Stimulated activated CD8-positive, alpha-beta memory T cell treated with anti-CD3 and anti-CD28 coated beads, Interleukin-12 subunit alpha, Interleukin-12 subunit beta, amount 100 ng/mL, for 24 hours (primary cell): Measurements from ENCODE around the gene CHD2.
"Not testable (repeated sequence)": the region's sequence is repeated elsewhere in the genome, so short reads cannot be mapped to it uniquely, and the experiment has no call there.

Experiments used
- DNase-seq: peaks from one replicate; pipeline ENCODE4 v3.0.0-alpha.2; 2020; ENCODE audit errors: extremely low read depth

The CHD2 gene

DNA sequence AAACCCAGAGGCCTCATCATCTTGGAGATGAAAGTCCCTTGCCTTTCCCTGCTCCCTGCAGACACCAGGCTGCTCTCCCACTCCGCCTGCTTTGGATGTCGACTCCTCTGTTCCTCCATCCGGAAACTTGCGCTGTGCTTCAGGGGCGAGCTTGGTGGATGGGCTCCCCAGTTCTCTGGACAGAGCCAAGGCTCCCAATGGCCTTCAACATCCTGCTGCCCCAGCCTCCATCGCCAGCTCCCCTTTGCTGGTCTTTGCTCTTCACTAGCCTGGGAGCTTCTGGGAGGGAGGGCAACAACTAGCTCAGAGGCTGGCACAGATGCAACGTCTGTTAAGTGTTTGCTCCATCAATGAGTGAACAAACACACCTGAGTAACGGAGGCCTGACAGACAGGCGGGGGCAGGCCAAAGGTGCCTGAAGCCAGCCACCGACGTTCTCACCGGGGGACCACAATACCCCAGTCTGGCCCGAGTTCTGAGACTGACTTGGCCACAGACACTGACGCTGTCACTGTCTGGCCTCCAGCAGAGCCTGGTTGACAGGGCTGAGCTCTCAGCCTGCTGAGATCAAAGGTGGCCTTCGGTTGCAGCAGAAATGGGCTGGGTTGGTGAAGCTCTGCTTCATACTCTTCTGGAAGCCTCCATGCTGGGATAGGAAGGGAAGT is 149.9 kb downstream of the CHD2 start:
- DNase-seq = no peak

GRCh38 chr15:93050648-93051047 is 150.5 kb downstream of the CHD2 start:
- DNase-seq = no peak

DNA sequence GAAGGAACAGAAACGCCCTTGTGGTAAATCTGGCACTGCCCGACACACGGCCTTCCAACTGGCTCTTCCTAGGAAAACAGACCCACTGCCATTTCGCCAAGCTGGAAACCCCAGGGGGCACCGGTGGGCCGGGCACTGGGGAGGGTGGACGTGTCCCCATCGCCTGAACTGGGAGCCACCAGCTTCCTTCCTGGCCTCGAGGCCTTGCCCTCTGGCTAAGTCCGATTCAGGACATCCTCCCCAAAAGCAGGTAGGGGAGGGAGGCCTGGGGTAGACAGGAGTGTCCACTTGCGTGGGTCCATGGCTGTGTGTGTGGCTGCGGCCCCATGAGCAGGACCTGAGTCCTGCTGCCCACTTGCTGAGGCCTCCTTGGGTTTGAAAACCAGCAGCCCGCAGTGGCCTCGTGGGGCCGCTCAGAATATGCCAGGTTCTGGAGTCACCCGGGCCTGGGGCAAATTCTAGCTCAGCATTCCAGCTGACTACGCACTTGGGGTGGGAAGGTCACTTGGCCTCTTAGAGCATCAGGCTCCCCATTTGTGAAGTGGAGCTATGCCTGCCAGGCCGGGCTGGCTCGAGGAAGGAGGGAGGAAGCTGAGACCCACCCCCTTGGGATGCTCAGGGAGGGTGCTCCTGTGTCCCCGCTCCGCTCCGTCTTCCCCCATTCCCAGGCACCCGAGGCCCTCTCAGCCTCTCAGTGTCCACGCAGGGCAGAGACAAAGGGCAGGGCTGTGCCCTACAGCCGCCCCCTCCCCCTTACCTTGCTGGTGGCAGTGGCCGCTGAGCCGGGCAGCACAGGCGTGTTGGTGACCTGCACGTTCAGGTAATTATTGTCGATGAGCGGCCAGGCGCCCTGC is 151.3 kb downstream of the CHD2 start:
- no peak for DNase-seq

- no peak for DNase-seq
Measured at GRCh38 chr15:93052090-93052879, 152.2 kb downstream of the CHD2 start.

DNA sequence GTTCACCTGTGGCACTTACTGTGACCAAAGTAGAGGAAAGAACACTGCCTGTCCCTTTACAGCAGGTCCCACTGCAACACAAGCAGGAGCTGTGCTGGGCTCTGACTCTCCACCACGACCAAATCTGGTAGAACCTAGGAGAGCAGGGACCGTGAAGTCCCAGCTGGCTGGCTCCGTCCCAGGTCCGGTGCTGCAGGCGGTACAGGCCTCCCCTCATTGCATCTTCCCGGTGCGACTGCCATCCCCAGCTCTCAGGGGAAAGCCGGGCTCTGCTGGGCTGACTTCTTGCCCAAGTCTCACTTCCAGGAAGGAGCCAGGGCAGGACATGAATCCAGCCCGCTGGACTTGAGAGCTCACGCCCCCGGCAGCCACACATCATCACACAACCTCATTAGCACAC is 155.1 kb downstream of the CHD2 start:
- DNase-seq = no peak

DNA sequence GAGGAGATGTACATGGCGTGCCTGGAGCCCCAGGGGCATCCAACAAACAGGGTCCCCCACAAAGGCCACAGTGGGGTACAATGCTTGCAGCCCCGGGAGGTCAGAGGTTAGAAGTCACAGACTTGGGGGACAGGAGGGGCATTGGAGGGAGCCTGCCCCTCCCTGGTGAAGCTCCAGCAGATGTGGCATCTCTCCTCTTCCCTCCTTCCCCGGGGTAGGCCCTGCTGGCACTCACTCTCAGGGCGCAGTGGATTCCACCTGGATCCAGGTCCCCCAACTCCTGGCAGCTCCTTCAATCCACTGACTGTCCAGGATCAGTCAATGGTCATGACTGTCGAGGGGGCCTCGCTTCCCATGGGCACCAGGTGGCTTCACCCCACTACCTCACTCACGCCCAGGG is 156.7 kb downstream of the CHD2 start:
- no peak for DNase-seq

DNA sequence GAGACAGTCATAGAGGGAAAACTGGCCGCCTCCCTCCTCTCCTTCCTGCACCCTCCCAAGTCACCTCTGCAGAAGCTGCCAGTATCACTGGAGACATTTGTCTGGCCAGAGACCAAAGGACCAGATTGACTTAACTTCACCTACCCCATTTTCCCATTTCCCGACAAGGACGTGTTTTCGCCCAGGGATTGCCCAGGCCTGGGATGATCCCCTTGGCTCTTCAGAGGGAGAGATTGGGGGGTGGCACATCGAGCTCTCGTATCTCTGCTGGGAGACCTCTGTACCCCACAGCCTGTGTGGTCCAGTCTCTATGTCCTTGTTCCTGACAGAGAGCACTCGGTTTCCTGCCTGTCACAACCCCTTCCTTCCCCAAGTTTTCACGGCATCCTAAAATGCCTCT is 157.5 kb downstream of the CHD2 start:
- DNase-seq = no peak

- DNase-seq = no peak
Measured at GRCh38 chr15:93058128-93058527, 158.0 kb downstream of the CHD2 start.

- DNase-seq = no peak
Measured at GRCh38 chr15:93058904-93059427, 158.8 kb downstream of the CHD2 start.

DNA sequence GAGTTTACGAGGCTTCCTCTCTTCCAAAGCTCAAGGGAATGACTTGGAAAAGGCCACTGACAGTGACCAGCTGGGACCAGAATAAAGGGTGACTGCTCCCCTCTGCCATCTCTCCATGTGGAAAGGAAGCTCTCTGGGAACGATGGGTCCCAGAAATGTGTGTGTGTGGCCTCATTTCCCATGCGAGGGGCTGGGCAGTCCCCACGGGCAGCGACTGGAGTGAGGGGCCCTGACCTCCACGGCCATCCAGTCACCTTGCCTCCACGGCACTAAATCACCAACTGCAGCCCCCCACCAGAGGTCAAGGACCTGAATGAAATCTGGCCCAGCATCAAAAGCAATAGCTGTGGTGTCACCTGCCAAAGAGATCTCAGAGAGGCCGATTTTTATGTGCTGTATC is 159.3 kb downstream of the CHD2 start:
- no peak for DNase-seq

DNA sequence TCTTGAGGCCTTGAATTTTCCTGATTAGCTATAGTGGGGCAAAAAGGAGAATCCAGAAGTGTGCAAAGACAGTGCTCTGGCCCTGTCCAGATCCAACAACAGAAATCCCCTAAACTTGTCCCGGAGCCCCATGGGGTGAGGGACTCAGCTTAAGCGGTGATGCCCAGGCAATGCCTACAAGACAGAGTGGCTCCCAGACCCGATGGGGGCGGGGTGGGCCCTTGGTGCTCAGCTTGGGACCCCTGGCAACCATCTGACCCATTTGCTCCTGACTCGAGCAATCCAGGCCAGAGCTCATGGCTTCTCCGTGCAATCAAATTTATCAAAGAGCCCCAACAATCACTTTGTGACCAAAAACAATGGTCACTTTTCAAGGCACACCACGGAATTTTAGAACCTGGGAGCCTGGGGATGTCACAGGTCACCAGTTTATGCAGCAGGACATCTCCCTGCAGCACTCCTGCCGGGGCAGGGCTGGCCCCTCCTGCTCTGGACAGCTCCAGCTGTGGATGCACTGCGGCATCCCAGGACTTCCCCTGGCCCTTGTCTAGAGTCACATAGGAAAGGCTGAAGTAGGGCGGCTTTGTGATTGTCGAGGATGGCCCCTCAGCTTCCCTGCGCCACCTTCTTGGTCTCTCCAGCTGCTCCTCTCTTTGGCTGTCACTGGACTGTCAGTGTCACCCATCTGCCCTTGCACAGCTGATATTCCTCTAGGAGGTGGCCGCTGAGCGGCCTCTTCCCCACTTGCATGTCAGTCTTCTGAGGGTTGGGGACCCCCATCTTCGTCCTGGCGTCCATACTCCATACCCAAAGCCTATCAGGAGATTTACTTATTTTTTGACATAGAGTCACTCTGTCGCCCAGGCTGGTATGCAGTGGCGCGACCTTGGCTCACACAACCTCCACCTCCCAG is 160.5 kb downstream of the CHD2 start:
- no peak for DNase-seq

DNA sequence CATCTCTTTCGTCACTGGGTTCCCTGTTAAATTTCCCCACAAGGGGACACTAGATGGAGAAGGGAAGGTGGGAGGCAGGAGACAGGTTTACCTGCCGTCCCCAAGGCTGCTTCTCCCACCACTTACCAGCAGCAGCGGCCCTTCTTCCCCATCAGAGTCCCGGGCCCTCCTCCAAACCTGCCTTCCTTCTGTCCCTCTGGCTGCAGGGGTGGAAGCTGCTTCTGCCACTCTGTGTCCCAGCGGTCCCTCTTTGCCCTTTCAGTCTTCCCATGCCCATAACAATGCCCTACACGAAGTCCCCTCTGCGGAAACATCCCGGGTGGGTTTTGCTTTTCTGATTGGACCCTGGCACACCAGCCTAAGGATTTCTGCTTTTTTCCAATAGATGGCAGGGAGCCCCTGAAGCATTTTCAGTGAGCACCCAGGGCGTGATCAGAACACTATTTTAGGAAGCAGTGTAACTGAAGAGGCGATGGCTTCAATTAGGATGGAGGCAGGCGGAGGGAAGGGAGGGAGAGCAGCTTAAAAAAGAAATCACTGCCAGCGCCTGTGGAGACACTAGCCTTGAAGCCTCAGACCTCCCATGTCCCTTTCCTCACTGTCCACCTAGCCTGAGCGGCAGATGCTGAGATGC is 162.6 kb downstream of the CHD2 start:
- DNase-seq = not testable (repeated sequence)

- no peak for DNase-seq
Measured at GRCh38 chr15:93063262-93063671, 163.1 kb downstream of the CHD2 start.

- no peak for DNase-seq
Measured at GRCh38 chr15:93063796-93064690, 163.9 kb downstream of the CHD2 start.

GRCh38 chr15:93065641-93066045 is 165.5 kb downstream of the CHD2 start:
- DNase-seq = no peak

GRCh38 chr15:93066224-93066681 is 166.1 kb downstream of the CHD2 start:
- no peak for DNase-seq

- no peak for DNase-seq
Measured at GRCh38 chr15:93066834-93067648, 166.9 kb downstream of the CHD2 start.

DNA sequence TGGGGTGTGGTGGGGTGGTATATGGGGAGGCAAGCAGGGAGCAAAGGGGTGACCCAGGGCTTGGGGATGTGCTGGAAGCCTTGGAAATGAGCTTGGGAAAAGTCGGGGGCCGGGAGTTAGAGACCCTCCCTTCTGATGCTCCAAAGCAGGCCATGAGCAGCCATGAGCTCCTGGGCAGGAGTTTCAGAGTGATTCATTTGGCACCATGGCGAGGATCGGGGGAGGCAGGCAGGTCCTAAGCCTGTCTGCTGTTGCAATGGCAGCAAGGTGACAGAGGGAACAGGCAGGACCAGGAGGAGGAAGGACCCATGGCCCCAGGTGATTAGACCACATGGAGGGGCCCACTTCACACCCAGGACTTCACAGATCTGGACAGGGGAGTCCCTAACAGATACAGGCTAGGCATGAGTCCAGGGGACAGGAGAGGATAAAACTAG is 167.5 kb downstream of the CHD2 start:
- no peak for DNase-seq
